Measurements from ENCODE around the gene TEX30.

DNA sequence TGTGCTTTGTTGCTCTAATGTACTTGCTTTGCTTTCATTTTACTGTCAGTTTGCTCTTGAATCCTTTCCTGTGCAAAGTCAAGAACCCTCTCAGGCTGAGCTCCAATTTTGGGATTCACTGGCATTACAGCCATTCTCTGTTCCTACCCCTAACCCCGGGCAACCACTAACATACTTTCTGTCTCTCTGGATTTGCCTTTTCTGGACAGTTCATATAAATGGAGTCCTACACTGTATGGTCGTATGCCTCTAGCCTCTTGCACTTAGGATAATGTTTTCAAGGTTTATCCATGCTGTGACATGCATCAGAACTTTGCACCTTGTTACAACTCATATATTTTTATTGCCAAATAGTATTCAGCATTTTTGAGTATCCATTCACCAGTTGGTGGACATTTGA is 2.7 kb upstream of the TEX30 start:
- TF ChIP-seq CTCF (optimal IDR thresholded peaks at IDR 0.05 in 1 of 3, IDR thresholded peaks at IDR 0.05 in 1 of 3, conservative IDR thresholded peaks at IDR 0.05 in 1 of 3; ENCODE audit: extremely low read depth in 1 of 3, insufficient read depth in 2 of 3, low read length in 3 of 3) (no peak), EZH2 (IDR thresholded peaks at IDR 0.05; ENCODE audit: low read length) (no peak)

All from keratinocyte (primary cell).